Anterior cingulate cortex (tissue), 58 donors: ENCODE results near the gene NIPAL1.

Experiments
- DNase-seq, 58 donors: peaks; one replicate each; lab custom pipeline; 2025; lab: John Stamatoyannopoulos, UW

Gene NIPAL1

DNA sequence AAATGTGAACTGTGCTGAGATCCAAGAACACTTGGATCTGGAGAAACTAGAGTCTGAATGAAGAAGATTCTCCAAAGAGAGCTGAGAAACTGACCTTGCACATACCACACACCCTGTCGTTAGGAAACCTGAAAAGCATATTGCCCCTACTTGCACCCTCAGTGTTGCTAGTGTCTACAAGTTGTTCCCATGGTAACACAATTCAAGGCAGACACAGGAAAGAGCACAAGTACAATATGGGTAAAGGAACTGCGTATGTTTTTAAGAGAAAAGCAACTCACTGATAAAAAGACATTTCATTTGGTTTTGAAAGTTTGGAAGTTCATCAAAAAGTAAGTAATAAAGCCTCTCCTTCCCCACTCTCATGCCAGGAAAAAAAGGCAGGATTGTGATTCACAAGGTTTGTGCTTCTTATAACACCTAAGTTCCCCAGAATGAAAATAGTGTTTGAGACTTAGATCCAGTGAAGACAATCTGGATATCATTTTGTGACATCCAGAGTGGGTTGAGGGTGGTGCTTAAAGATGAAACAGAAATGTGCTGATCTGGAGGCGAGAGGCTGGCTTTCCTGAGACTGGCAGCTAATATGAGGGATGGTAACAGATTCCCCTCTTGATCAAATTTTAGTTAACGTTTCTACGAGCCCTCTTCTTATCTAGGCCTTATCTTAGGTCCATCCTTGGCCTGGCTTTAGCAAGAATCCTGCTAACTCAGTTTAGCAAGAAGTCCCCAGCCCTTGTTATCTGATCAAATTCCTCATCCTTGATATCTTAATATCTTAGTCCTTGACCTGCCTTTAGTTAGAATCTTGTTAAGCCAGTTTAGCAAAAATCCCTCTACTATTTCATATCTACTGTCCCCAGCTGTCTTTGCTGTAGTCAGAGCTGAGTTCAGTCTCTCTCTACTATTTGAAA lies 42.3 kb downstream of the NIPAL1 start:
- DNase-seq: no peak

GRCh38 chr4:48064349-48064748 lies 47.8 kb downstream of the NIPAL1 start:
- no peak for DNase-seq

- no peak for DNase-seq
Measured at GRCh38 chr4:48065587-48066052, 49.0 kb downstream of the NIPAL1 start.

- DNase-seq: no peak
Measured at GRCh38 chr4:48067536-48067935, 51.0 kb downstream of the NIPAL1 start.

DNA sequence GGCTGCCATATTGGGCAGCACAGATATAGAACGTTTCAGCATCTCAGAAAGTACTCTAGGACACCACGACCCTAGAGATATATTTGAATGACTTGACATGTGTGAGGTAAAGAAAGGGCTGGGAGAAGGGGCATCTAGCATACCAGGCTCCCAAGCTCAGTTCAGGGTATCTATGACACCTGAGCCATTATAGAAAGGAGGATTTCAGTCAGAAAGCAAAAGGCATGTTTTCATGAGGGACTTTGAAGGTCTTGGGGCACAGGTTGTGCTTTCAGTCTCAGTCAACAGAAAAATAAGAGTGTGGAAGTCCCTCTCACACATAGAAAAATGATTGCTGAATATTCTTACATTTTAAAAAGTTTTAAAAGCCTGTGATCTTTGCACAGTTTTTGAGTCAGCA lies 51.6 kb downstream of the NIPAL1 start:
- DNase-seq: no peak

GRCh38 chr4:48069026-48069425 lies 52.5 kb downstream of the NIPAL1 start:
- no peak for DNase-seq

GRCh38 chr4:48071191-48071590 lies 54.6 kb downstream of the NIPAL1 start:
- no peak for DNase-seq

GRCh38 chr4:48073567-48074103 lies 57.1 kb downstream of the NIPAL1 start:
- no peak for DNase-seq

GRCh38 chr4:48074657-48075056 lies 58.1 kb downstream of the NIPAL1 start:
- no peak for DNase-seq

- DNase-seq: no peak
Measured at GRCh38 chr4:48078425-48078824, 61.9 kb downstream of the NIPAL1 start.

GRCh38 chr4:48078862-48079655 lies 62.5 kb downstream of the NIPAL1 start:
- no peak for DNase-seq

DNA sequence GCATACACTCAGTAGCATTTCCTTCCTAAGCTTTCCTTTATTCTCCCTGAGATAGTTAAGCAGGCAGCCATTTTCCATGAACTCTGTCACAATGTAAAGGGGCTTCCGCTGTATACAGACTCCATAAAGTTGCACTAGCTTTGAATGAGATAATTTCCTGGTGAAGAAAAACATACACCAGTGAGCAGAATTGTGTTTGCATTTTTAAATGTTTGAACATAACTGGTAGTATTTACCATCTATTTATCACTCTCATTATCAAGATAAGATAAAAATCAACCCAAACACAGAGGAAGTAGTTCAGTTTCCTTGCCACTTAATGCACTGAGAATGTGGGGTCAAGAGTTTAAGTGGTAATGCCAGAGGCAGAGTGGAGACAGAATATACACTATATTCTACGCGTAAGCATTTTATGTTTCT lies 63.4 kb downstream of the NIPAL1 start:
- DNase-seq: no peak

DNA sequence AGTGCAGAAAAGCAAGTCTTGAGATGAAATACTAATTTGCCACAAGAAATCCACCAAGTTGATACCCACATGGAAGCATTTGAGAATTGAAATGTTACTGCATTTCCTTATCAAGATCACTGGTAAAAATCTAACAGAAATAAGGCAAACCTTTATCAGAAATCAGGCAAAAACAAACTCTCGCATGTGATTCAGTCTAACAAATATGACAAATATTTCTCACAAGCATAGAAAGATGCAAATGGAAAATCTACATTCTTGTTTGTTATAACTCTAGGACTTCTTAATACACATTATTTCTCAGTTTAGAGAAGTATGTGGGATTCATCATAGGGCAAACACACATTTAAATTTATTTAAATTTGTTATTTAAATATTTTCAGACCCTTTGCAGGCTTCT lies 64.6 kb downstream of the NIPAL1 start:
- DNase-seq: no peak

- DNase-seq: no peak
Measured at GRCh38 chr4:48082956-48083355, 66.4 kb downstream of the NIPAL1 start.

GRCh38 chr4:48085821-48086589 lies 69.4 kb downstream of the NIPAL1 start:
- no peak for DNase-seq
